ENCODE results near the gene PPP1R16B. TPM values are rescaled to one million over a fixed set of nuclear protein-coding genes. Genes with fewer than 3 reads are reported as not detected.

The PPP1R16B gene
- total RNA-seq, 2 donors from 2014 or later: 77.2 to 79.5 TPM

- Mint-ChIP-seq H3K4me3 (peak overlapping the region; percentile 94), H3K4me1 (peaks cover 70% of the 10 kb centered on the region), H3K27me3 (no peaks in the 10 kb centered on the region), H3K9me3 (no peaks in the 10 kb centered on the region), H3K36me3 (ENCODE audit: low read depth) (peaks cover 52% of the 10 kb centered on the region), H3K27ac (peak overlapping the region; percentile 99)
- peak; percentile 6 for ATAC-seq (replicated peaks)
These were observed 69.9 kb downstream of the PPP1R16B start for GRCh38 chr20:38875175-38875993.

- Mint-ChIP-seq H3K4me1 (peaks cover 63% of the 10 kb centered on the region), H3K27ac (peak overlapping the region; percentile 60), H3K4me3 (peak overlapping the region; percentile 94), H3K36me3 (ENCODE audit: low read depth) (peaks cover 57% of the 10 kb centered on the region), H3K9me3 (no peaks in the 10 kb centered on the region), H3K27me3 (no peaks in the 10 kb centered on the region)
- ATAC-seq (replicated peaks): no peak
These were observed 72.0 kb downstream of the PPP1R16B start for GRCh38 chr20:38877483-38877882.

GRCh38 chr20:38878866-38879265 is 73.4 kb downstream of the PPP1R16B start:
- Mint-ChIP-seq H3K9me3 (no peaks in the 10 kb centered on the region), H3K4me3 (no peak overlapping the region), H3K4me1 (peaks cover 60% of the 10 kb centered on the region), H3K36me3 (ENCODE audit: low read depth) (peaks cover 54% of the 10 kb centered on the region), H3K27ac (peak overlapping the region; percentile 60), H3K27me3 (no peaks in the 10 kb centered on the region)
- ATAC-seq (replicated peaks): no peak

- no peaks in the 10 kb centered on the region for H3K27me3 Mint-ChIP-seq
- no peaks in the 10 kb centered on the region for H3K9me3 Mint-ChIP-seq
- H3K4me3 Mint-ChIP-seq: no peak overlapping the region
- peaks cover 56% of the 10 kb centered on the region for H3K36me3 Mint-ChIP-seq (ENCODE audit: low read depth)
- H3K4me1 Mint-ChIP-seq: peaks cover 42% of the 10 kb centered on the region
- ATAC-seq (replicated peaks): no peak
- peak overlapping the region; percentile 70 for H3K27ac Mint-ChIP-seq
These were observed 75.6 kb downstream of the PPP1R16B start for GRCh38 chr20:38880952-38881735.

- Mint-ChIP-seq H3K27me3 (no peaks in the 10 kb centered on the region), H3K36me3 (ENCODE audit: low read depth) (peaks cover 56% of the 10 kb centered on the region), H3K9me3 (no peaks in the 10 kb centered on the region), H3K4me3 (peak overlapping the region; percentile 49), H3K4me1 (peaks cover 46% of the 10 kb centered on the region), H3K27ac (peak overlapping the region; percentile 90)
- ATAC-seq (replicated peaks): no peak
These were observed 76.4 kb downstream of the PPP1R16B start for GRCh38 chr20:38881806-38882440.

- no peaks in the 10 kb centered on the region for H3K9me3 Mint-ChIP-seq
- H3K4me3 Mint-ChIP-seq: peak overlapping the region; percentile 49
- no peaks in the 10 kb centered on the region for H3K27me3 Mint-ChIP-seq
- peak overlapping the region; percentile 90 for H3K27ac Mint-ChIP-seq
- ATAC-seq (replicated peaks): peak; percentile 52
- H3K36me3 Mint-ChIP-seq (ENCODE audit: low read depth): peaks cover 51% of the 10 kb centered on the region
- peaks cover 45% of the 10 kb centered on the region for H3K4me1 Mint-ChIP-seq
These were observed 77.1 kb downstream of the PPP1R16B start for GRCh38 chr20:38882600-38882999.

- H3K4me3 Mint-ChIP-seq: peak overlapping the region; percentile 49
- peak; percentile 18 for ATAC-seq (replicated peaks)
- H3K4me1 Mint-ChIP-seq: peaks cover 38% of the 10 kb centered on the region
- no peaks in the 10 kb centered on the region for H3K27me3 Mint-ChIP-seq
- H3K9me3 Mint-ChIP-seq: no peaks in the 10 kb centered on the region
- H3K27ac Mint-ChIP-seq: peak overlapping the region; percentile 90
- peaks cover 47% of the 10 kb centered on the region for H3K36me3 Mint-ChIP-seq (ENCODE audit: low read depth)
These were observed 77.8 kb downstream of the PPP1R16B start for GRCh38 chr20:38883081-38883980.

- Mint-ChIP-seq H3K36me3 (ENCODE audit: low read depth) (peaks cover 40% of the 10 kb centered on the region), H3K27ac (peak overlapping the region; percentile 50)
These were observed 78.7 kb downstream of the PPP1R16B start for GRCh38 chr20:38883981-38884733.

GRCh38 chr20:38885357-38885756 is 79.9 kb downstream of the PPP1R16B start:
- no peak for ATAC-seq (replicated peaks)
- Mint-ChIP-seq H3K27me3 (no peaks in the 10 kb centered on the region), H3K4me3 (no peak overlapping the region), H3K4me1 (peaks cover 29% of the 10 kb centered on the region), H3K36me3 (ENCODE audit: low read depth) (peaks cover 40% of the 10 kb centered on the region), H3K9me3 (no peaks in the 10 kb centered on the region), H3K27ac (no peak overlapping the region)

More at GRCh38 chr20:38883981-38884733, 78.7 kb downstream of the PPP1R16B start:
- Mint-ChIP-seq H3K9me3 (no peaks in the 10 kb centered on the region), H3K27me3 (no peaks in the 10 kb centered on the region), H3K4me1 (peaks cover 30% of the 10 kb centered on the region), H3K4me3 (no peak overlapping the region)
- no peak for ATAC-seq (replicated peaks)

- H3K27me3 Mint-ChIP-seq: no peaks in the 10 kb centered on the region
- peaks cover 27% of the 10 kb centered on the region for H3K4me1 Mint-ChIP-seq
- H3K36me3 Mint-ChIP-seq (ENCODE audit: low read depth): peaks cover 43% of the 10 kb centered on the region
- H3K4me3 Mint-ChIP-seq: no peak overlapping the region
- H3K27ac Mint-ChIP-seq: peak overlapping the region; percentile 48
- no peaks in the 10 kb centered on the region for H3K9me3 Mint-ChIP-seq
- no peak for ATAC-seq (replicated peaks)
These were observed 82.7 kb downstream of the PPP1R16B start for GRCh38 chr20:38888059-38888831.

GRCh38 chr20:38889050-38889449 is 83.6 kb downstream of the PPP1R16B start:
- Mint-ChIP-seq H3K4me3 (no peak overlapping the region), H3K9me3 (no peaks in the 10 kb centered on the region), H3K27ac (peak overlapping the region; percentile 53), H3K36me3 (ENCODE audit: low read depth) (peaks cover 44% of the 10 kb centered on the region), H3K27me3 (no peaks in the 10 kb centered on the region), H3K4me1 (peaks cover 30% of the 10 kb centered on the region)
- ATAC-seq (replicated peaks): no peak

GRCh38 chr20:38889792-38890496 is 84.4 kb downstream of the PPP1R16B start:
- Mint-ChIP-seq H3K4me3 (peak overlapping the region; percentile 70), H3K36me3 (ENCODE audit: low read depth) (peaks cover 46% of the 10 kb centered on the region), H3K27ac (peak overlapping the region; percentile 98), H3K4me1 (peaks cover 38% of the 10 kb centered on the region), H3K27me3 (no peaks in the 10 kb centered on the region), H3K9me3 (no peaks in the 10 kb centered on the region)
- ATAC-seq (replicated peaks): no peak
